Endodermal cell (in vitro differentiated cells): ENCODE measurements around the gene LIMS2. TPM values are rescaled to one million over a fixed set of nuclear protein-coding genes. Genes with fewer than 3 reads are reported as not detected.
A peak's percentile ranks its signal among the peaks of the same experiment; 100 is the strongest.

Source experiments
- DNase-seq: peaks from one replicate; pipeline ENCODE4 v3.0.0-alpha.2; 2017
- H3K27ac ChIP-seq: 2 replicates; pipeline ENCODE4 v1.5.1; 2013; ENCODE audit warnings: mild to moderate bottlenecking, low read depth, low read length, moderate library complexity
- H3K27me3 ChIP-seq: 2 replicates; pipeline ENCODE4 v1.6.1; 2013; ENCODE audit warnings: mild to moderate bottlenecking, low read length, moderate library complexity; ENCODE audit not compliant: insufficient read depth, control insufficient read depth, poor library complexity, severe bottlenecking
- H3K36me3 ChIP-seq: 2 replicates; pipeline ENCODE4 v1.7.0; 2013; ENCODE audit warnings: mild to moderate bottlenecking, low read length, moderate library complexity; ENCODE audit not compliant: control insufficient read depth, insufficient read depth
- H3K4me1 ChIP-seq: one replicate; pipeline ENCODE4 v1.7.0; 2013; ENCODE audit warnings: low read length; ENCODE audit not compliant: control insufficient read depth, insufficient read depth
- H3K4me3 ChIP-seq: 2 replicates; pipeline ENCODE4 v1.5.1; 2013; ENCODE audit warnings: mild to moderate bottlenecking, low read length, moderate library complexity
- H3K9ac ChIP-seq: 2 replicates; pipeline ENCODE4 v1.6.1; 2013; ENCODE audit warnings: mild to moderate bottlenecking, low read length, moderate library complexity; ENCODE audit not compliant: poor library complexity, severe bottlenecking; ENCODE audit errors: extremely low read depth
- H3K9me3 ChIP-seq: 2 replicates; pipeline ENCODE4 v1.6.1; 2013; ENCODE audit warnings: mild to moderate bottlenecking, low read length, moderate library complexity; ENCODE audit not compliant: control insufficient read depth
- H3K27ac Mint-ChIP-seq: 2 replicates; pipeline ENCODE4 v1.8.0; 2020; ENCODE audit warnings: mixed read lengths
- H3K27me3 Mint-ChIP-seq: 2 replicates; pipeline ENCODE4 v1.8.0; 2021; ENCODE audit warnings: mild to moderate bottlenecking, mixed read lengths; ENCODE audit not compliant: insufficient read depth
- H3K36me3 Mint-ChIP-seq: 2 replicates; pipeline ENCODE4 v1.8.0; 2020; ENCODE audit warnings: low read depth, mixed read lengths
- H3K4me1 Mint-ChIP-seq: 2 replicates; pipeline ENCODE4 v1.8.0; 2020; ENCODE audit warnings: mixed read lengths
- H3K4me3 Mint-ChIP-seq: 2 replicates; pipeline ENCODE4 v1.8.0; 2020; ENCODE audit warnings: mild to moderate bottlenecking, moderate library complexity, mixed read lengths
- H3K9me3 Mint-ChIP-seq: 2 replicates; pipeline ENCODE4 v1.8.0; 2020; ENCODE audit warnings: mild to moderate bottlenecking, mixed read lengths
- WGBS, 2 experiments: methylation state at CpG; one replicate each; pipeline versions ENCODE4 v1.1.5 to v1.1.7; 2013; ENCODE audit warnings: missing lambda C conversion rate in 2 of 2, mixed read lengths in 1 of 2; ENCODE audit not compliant: insufficient coverage in 1 of 2, insufficient read length in 1 of 2; 5-methylcytosine and 5-hydroxymethylcytosine counted together
- total RNA-seq, 2 donors: library from RNA; stranded (reverse); fragmentation: NEBNext Ultra II Directional in 1 of 2; extraction: Animal tissue kit (Norgen Biotek cat#: 25700) in 1 of 2; gene quantifications; 2 replicates in 1 of 2; 3 replicates in 1 of 2; pipeline ENCODE4 v1.2.1, GENCODE V29; 2021
- TF ChIP-seq, protein P1 (sequence below): fragments of 200-600 bp; sonication (generic); conservative IDR thresholded peaks from 2 replicates; pipeline ENCODE4 v1.5.0; 2021; ENCODE audit warnings: antibody characterized with exemption, mild to moderate bottlenecking

Gene LIMS2
- total RNA-seq, 2 donors from 2014 or later = 3.9 to 9.8 TPM

DNA sequence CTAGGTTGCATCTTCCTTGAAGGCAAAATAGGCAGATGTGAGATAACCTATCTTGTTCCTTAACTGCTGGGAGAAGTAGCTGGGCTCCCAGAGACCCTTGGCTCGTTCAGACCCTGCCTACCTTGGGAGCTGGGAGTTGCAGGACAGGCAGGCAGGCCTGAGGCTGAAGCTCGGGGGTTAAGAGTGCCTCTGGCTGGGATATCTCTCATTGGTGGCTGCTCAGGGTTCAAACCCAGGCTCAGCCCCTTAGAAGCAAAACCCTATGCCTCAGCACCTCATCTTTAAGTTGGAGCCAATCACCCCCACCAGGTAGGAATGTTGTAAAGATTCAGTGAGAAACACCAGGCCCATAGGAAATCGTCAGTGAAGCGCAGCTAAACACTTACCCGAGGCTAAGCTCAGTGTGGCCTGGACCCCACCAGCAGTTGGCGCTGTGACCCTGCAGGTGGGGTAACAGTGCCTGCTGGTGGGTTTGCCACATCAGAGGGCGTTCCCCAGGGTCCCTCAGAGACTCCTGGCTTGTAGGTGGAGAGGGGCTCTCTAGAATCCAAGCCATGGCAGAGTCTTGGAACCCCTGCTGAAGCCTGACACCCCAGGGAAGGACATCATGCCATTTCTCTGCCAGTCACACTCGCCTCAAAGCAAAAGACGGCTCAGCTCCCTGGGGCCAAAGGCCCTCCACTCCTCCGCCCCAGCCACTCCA lies 84.0 kb downstream of the LIMS2 start:
- no peak overlapping the region for H3K4me3 ChIP-seq
- Mint-ChIP-seq H3K36me3 (no peaks in the 10 kb centered on the region), H3K27ac (peak overlapping the region; percentile 39), H3K4me1 (peaks cover 4% of the 10 kb centered on the region), H3K9me3 (peaks cover 3% of the 10 kb centered on the region), H3K27me3 (no peaks in the 10 kb centered on the region), H3K4me3 (no peak overlapping the region)
- H3K9ac ChIP-seq = no peak overlapping the region
- no peaks in the 10 kb centered on the region for H3K9me3 ChIP-seq
- WGBS, 2 experiments = 51% methylated on average over 7 to 10 of the region's 10 CpGs
- H3K27ac ChIP-seq = no peak overlapping the region
- H3K4me1 ChIP-seq = peaks cover 3% of the 10 kb centered on the region
- H3K36me3 ChIP-seq = no peaks in the 10 kb centered on the region
- H3K27me3 ChIP-seq = no peaks in the 10 kb centered on the region
- TF ChIP-seq, protein P1, sequence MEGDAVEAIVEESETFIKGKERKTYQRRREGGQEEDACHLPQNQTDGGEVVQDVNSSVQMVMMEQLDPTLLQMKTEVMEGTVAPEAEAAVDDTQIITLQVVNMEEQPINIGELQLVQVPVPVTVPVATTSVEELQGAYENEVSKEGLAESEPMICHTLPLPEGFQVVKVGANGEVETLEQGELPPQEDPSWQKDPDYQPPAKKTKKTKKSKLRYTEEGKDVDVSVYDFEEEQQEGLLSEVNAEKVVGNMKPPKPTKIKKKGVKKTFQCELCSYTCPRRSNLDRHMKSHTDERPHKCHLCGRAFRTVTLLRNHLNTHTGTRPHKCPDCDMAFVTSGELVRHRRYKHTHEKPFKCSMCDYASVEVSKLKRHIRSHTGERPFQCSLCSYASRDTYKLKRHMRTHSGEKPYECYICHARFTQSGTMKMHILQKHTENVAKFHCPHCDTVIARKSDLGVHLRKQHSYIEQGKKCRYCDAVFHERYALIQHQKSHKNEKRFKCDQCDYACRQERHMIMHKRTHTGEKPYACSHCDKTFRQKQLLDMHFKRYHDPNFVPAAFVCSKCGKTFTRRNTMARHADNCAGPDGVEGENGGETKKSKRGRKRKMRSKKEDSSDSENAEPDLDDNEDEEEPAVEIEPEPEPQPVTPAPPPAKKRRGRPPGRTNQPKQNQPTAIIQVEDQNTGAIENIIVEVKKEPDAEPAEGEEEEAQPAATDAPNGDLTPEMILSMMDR = peak; percentile 100
- DNase-seq = peak; percentile 97

DNA sequence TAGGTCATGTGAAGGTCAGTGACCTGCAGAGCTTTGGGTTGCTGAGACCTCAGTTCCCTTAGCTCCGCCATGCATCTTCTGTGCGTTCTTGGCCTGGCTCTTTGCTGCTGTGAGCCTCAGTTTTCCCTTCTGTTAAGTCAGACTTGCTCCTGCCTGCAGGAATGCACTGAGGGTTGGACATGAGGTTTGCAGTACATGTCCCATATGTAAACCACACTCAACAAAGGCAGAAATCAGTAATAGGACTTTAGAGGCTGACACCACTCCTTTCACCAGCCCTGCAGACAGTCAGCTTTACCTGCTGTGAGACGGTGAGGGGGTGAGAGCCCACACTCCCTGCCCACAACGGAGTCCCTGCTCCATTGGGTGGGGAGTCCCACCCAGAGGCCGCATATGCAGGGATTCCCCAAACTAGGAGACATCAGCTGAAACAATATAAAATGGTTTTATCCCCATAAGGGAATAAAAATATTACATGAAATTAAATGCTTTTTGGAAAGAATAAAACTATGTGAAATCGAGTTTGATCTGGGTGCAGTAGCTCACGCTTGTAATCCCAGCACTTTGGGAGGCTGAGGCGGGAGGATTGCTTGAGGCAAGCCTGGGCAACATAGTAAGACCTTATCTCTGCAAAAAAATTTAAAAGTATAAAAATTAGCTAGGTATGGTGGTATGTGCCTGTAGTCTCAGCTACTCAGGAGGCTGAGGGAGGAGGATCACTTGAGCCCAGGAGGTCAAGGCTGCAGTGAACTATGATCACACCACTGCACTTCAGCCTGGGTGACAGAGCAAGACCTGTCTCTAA lies 84.7 kb downstream of the LIMS2 start:
- TF ChIP-seq, protein P1 = no peak
- peaks cover 3% of the 10 kb centered on the region for H3K4me1 ChIP-seq
- H3K27me3 Mint-ChIP-seq = no peaks in the 10 kb centered on the region
- DNase-seq = peak; percentile 33
- H3K9me3 Mint-ChIP-seq = peaks cover under 1% of the 10 kb centered on the region
- no peaks in the 10 kb centered on the region for H3K27me3 ChIP-seq
- H3K4me3 ChIP-seq = no peak overlapping the region
- no peaks in the 10 kb centered on the region for H3K36me3 ChIP-seq
- H3K27ac Mint-ChIP-seq = no peak overlapping the region
- no peaks in the 10 kb centered on the region for H3K9me3 ChIP-seq
- H3K27ac ChIP-seq = no peak overlapping the region
- peaks cover 4% of the 10 kb centered on the region for H3K4me1 Mint-ChIP-seq
- H3K4me3 Mint-ChIP-seq = no peak overlapping the region
- H3K36me3 Mint-ChIP-seq = no peaks in the 10 kb centered on the region
- 92 to 95% methylated on average over 7 to 8 of the region's 8 CpGs for WGBS, 2 experiments
- H3K9ac ChIP-seq = no peak overlapping the region

DNA sequence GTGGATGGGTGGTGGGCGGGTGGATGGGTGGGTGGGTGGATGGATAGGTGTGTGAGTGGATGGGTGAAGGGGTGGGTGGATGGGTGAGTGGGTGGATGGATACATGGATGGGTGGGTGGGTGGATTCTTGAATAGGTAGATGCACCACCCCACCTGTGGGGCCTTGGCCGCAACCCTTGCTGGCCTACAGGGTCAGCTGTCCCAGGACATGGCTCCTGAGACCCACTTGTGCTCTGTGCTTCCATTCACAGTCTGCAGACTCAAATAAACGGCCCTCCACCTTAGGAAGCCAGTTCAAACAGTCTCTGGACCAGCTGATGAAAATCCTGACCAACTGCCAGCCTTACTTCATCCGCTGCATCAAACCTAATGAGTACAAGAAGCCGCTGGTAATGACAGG lies 85.5 kb downstream of the LIMS2 start:
- Mint-ChIP-seq H3K9me3 (no peaks in the 10 kb centered on the region), H3K36me3 (no peaks in the 10 kb centered on the region), H3K27ac (no peak overlapping the region), H3K4me1 (peaks cover 4% of the 10 kb centered on the region), H3K27me3 (no peaks in the 10 kb centered on the region), H3K4me3 (no peak overlapping the region)
- no peak overlapping the region for H3K4me3 ChIP-seq
- H3K36me3 ChIP-seq = no peaks in the 10 kb centered on the region
- DNase-seq = peak; percentile 39
- H3K4me1 ChIP-seq = peaks cover 3% of the 10 kb centered on the region
- WGBS, 2 experiments = 95 to 100% methylated on average over 2 to 5 of the region's 5 CpGs
- TF ChIP-seq, protein P1 = no peak
- H3K9me3 ChIP-seq = no peaks in the 10 kb centered on the region
- H3K27ac ChIP-seq = no peak overlapping the region
- no peaks in the 10 kb centered on the region for H3K27me3 ChIP-seq
- no peak overlapping the region for H3K9ac ChIP-seq
